Measurements from ENCODE around the gene ZNF135. TPM values are rescaled to one million over a fixed set of nuclear protein-coding genes. Genes with fewer than 3 reads are reported as not detected.

The ZNF135 gene
- total and polyA plus RNA-seq, 2 of the 4 experiments (the other 2 are of a cell fraction) = 2.4 to 2.7 TPM

- Histone ChIP-seq H3K9me3 (ENCODE audit: control insufficient read depth, insufficient read depth, low read length) (peaks cover 85% of the 10 kb centered on the region), H4K91ac (ENCODE audit: insufficient read depth, low read depth, low read length) (no peak overlapping the region), H3K9me1 (ENCODE audit: insufficient read depth, low read length) (no peaks in the 10 kb centered on the region), H3K9ac (ENCODE audit: low read depth, low read length) (no peak overlapping the region), H3K18ac (ENCODE audit: low read depth, low read length) (no peak overlapping the region), H3K4ac (ENCODE audit: low read depth, low read length) (no peak overlapping the region), H3K27me3 (ENCODE audit: control insufficient read depth, insufficient read depth, low read length) (no peaks in the 10 kb centered on the region), H3K36me3 (ENCODE audit: control insufficient read depth, insufficient read depth, low read length) (peaks cover 35% of the 10 kb centered on the region), H2AK9ac (replicated peaks; ENCODE audit: low read depth, low read length, poor library complexity) (no peak overlapping the region), H4K20me1 (ENCODE audit: insufficient read depth, low read length) (no peaks in the 10 kb centered on the region), H3K79me1 (ENCODE audit: low read depth in 1 of 2, low read length in 2 of 2) (no peaks in the 10 kb centered on the region), H3K4me1 (ENCODE audit: control insufficient read depth, insufficient read depth, low read length) (no peaks in the 10 kb centered on the region), H2BK120ac (ENCODE audit: low read depth, low read length) (no peak overlapping the region), H4K8ac (ENCODE audit: low read depth in 2 of 2, low read length in 2 of 2) (no peak overlapping the region), H2AFZ (replicated peaks; ENCODE audit: low read length, poor library complexity) (no peak overlapping the region), H2BK15ac (ENCODE audit: low read depth, low read length) (no peak overlapping the region), H4K5ac (ENCODE audit: low read depth, low read length) (no peak overlapping the region), H3K56ac (ENCODE audit: extremely low read depth, insufficient read depth, low read length) (no peak overlapping the region), H2BK5ac (ENCODE audit: low read depth, low read length, poor library complexity, severe bottlenecking) (no peak overlapping the region), H3K14ac (replicated peaks; ENCODE audit: low read depth, low read length) (no peak overlapping the region), H3K4me2 (ENCODE audit: low read depth, low read length) (no peak overlapping the region), H2AK5ac (ENCODE audit: low read depth, low read length) (no peak overlapping the region), H3K23ac (ENCODE audit: low read depth, low read length) (no peak overlapping the region), H3K27ac (ENCODE audit: insufficient read depth, low read length) (no peak overlapping the region), H2BK20ac (ENCODE audit: low read depth, low read length) (no peak overlapping the region), H3K4me3 (ENCODE audit: insufficient read depth, low read depth, low read length) (no peak overlapping the region)
- intact Hi-C loops (cut with micrococcal nuclease) = no loop called here
- DNase-seq (no peak), ATAC-seq (ENCODE audit: low read depth) (no peak)
- in situ Hi-C loops (cut with MboI; ENCODE audit: low sequenced_read_pairs) = no loop called here
- 87% methylated on average over 3 of the region's 23 CpGs; no CpG with 5 or more reads in 1 of the 2 experiments for WGBS, 2 experiments (ENCODE audit: extremely low coverage in 2 of 2, insufficient read length in 1 of 2)
- POLR2A ChIA-PET (ENCODE audit: unreplicated experiment) = no interaction called here
- CTCF ChIA-PET = no interaction called here
- no TSS peak for BruUV-seq (replicated peaks)
- dilution Hi-C loops (cut with HindIII; ENCODE audit: low sequenced_read_pairs, unreplicated experiment) = no loop called here
- TF ChIP-seq RCOR1 (IDR thresholded peaks at IDR 0.05; ENCODE audit: insufficient replicate concordance, low read length) (no peak), MAZ (IDR thresholded peaks at IDR 0.05; ENCODE audit: borderline replicate concordance, low read depth, low read length) (no peak), RFX5 (IDR thresholded peaks at IDR 0.05; ENCODE audit: low read depth, low read length) (no peak), CEBPB (IDR thresholded peaks at IDR 0.05; ENCODE audit: low read depth, low read length) (no peak), SMC3 (IDR thresholded peaks at IDR 0.05; ENCODE audit: low read depth, low read length) (no peak), RAD21 (IDR thresholded peaks at IDR 0.05; ENCODE audit: low read length) (no peak), POLR2A (IDR thresholded peaks at IDR 0.05; ENCODE audit: low read depth, low read length) (no peak), CHD1 (IDR thresholded peaks at IDR 0.05; ENCODE audit: low read depth, low read length) (no peak), FOS (IDR thresholded peaks at IDR 0.05; ENCODE audit: low read depth, low read length) (no peak), MAFK (IDR thresholded peaks at IDR 0.05; ENCODE audit: low read depth, low read length) (no peak), CTCF (conservative IDR thresholded peaks at IDR 0.05; ENCODE audit: low read depth, low read length) (no peak), USF2 (IDR thresholded peaks at IDR 0.05; ENCODE audit: low read depth, low read length) (no peak), MXI1 (IDR thresholded peaks at IDR 0.05; ENCODE audit: borderline replicate concordance, low read depth, low read length) (no peak), NFE2L2 (IDR thresholded peaks at IDR 0.05; ENCODE audit: low read depth, low read length) (no peak)
- TF ChIP-seq, protein P1, sequence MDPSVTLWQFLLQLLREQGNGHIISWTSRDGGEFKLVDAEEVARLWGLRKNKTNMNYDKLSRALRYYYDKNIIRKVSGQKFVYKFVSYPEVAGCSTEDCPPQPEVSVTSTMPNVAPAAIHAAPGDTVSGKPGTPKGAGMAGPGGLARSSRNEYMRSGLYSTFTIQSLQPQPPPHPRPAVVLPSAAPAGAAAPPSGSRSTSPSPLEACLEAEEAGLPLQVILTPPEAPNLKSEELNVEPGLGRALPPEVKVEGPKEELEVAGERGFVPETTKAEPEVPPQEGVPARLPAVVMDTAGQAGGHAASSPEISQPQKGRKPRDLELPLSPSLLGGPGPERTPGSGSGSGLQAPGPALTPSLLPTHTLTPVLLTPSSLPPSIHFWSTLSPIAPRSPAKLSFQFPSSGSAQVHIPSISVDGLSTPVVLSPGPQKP (IDR thresholded peaks at IDR 0.05; ENCODE audit: borderline replicate concordance, low read depth, low read length) = no peak
Measured at GRCh38 chr19:58086825-58087710, 28.0 kb downstream of the ZNF135 start.
